Chondrocyte (in vitro differentiated cells): ENCODE results near the gene PRAMEF14. TPM values are rescaled to one million over a fixed set of nuclear protein-coding genes. Genes with fewer than 3 reads are reported as not detected.
A peak's percentile ranks its signal among the peaks of the same experiment; 100 is the strongest.
"Not testable (repeated sequence)": the region's sequence is repeated elsewhere in the genome, so short reads cannot be mapped to it uniquely, and the experiment has no call there.

Experiments used
- DNase-seq: peaks from one replicate; pipeline ENCODE4 v3.0.0; 2021; ENCODE audit warnings: mixed read lengths, low spot score
- H3K27ac Mint-ChIP-seq: one replicate; pipeline ENCODE4 v1.8.0; 2021; ENCODE audit warnings: mild to moderate bottlenecking, moderate library complexity, mixed read lengths; ENCODE audit not compliant: unreplicated experiment
- H3K27me3 Mint-ChIP-seq: 2 replicates; pipeline ENCODE4 v1.8.0; 2021; ENCODE audit warnings: low read depth, mixed read lengths
- H3K36me3 Mint-ChIP-seq: 2 replicates; pipeline ENCODE4 v1.8.0; 2021; ENCODE audit warnings: low read depth, mixed read lengths
- H3K4me1 Mint-ChIP-seq: 2 replicates; pipeline ENCODE4 v1.8.0; 2021; ENCODE audit warnings: low read depth, mild to moderate bottlenecking, mixed read lengths
- H3K4me3 Mint-ChIP-seq: one replicate; pipeline ENCODE4 v1.8.0; 2021; ENCODE audit warnings: mild to moderate bottlenecking, moderate library complexity, mixed read lengths; ENCODE audit not compliant: unreplicated experiment
- H3K9me3 Mint-ChIP-seq: 2 replicates; pipeline ENCODE4 v1.8.0; 2021; ENCODE audit warnings: low read depth, mixed read lengths
- CTCF ChIP-seq: fragments of 200-600 bp; sonication (generic); IDR thresholded peaks from 2 replicates; pipeline ENCODE4 v1.5.0; 2021; ENCODE audit warnings: antibody characterized with exemption, mild to moderate bottlenecking, moderate library complexity
- total RNA-seq: library from RNA; stranded (reverse); gene quantifications from 3 replicates; pipeline ENCODE4 v1.2.1, GENCODE V29; 2021

Gene PRAMEF14
- total RNA-seq, 1 donor from 2014 or later = not detected

GRCh38 chr1:13356774-13357173 is 9.8 kb upstream of the PRAMEF14 start:
- not testable (repeated sequence) for H3K27me3 Mint-ChIP-seq, H3K4me3 Mint-ChIP-seq, H3K27ac Mint-ChIP-seq, H3K36me3 Mint-ChIP-seq, DNase-seq, H3K4me1 Mint-ChIP-seq
- peaks cover 10% of the 10 kb centered on the region for H3K9me3 Mint-ChIP-seq
- peak; percentile 80 for TF ChIP-seq CTCF

DNA sequence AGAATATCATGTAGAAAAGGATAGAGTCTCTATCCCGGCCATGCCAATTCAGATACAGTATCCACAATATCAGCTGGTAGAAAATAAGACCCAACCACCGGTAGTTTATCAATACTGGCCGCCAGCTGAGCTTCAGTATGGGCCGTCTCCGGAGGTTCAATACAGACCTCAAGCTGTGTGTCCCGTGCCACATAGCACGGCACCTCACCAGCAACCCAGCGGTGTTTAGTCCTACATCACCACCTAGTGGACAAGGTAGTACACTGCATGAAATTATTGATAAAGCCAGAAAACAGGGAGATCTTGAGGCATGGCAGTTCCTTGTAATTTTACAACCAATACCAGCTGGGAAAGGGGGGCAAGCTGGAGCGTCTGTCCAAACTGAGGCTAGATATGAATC is 7.5 kb upstream of the PRAMEF14 start:
- not testable (repeated sequence) for H3K27me3 Mint-ChIP-seq, DNase-seq, H3K4me1 Mint-ChIP-seq, H3K36me3 Mint-ChIP-seq, H3K27ac Mint-ChIP-seq, H3K4me3 Mint-ChIP-seq
- peaks cover 10% of the 10 kb centered on the region for H3K9me3 Mint-ChIP-seq
- peak; percentile 14 for TF ChIP-seq CTCF

DNA sequence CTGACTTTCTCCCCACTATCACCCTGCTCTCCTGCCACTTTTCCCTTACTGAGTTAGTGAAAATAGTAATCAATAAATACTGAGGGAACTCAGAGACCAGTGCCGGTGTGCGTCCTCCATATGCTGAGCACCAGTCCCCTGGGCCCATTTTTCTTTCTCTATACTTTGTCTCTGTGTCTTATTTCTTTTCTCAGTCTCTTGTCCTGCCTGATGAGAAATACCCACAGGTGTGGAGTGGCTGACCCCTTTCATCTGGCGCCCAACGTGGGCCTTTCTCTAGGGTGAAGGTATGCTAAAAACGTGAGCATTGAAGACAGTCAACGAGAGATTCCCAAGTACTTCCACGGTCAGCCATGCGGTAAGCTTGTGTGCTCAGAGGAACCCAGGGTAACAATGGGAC is 6.5 kb upstream of the PRAMEF14 start:
- H3K27ac Mint-ChIP-seq, H3K27me3 Mint-ChIP-seq, DNase-seq, H3K4me1 Mint-ChIP-seq, H3K36me3 Mint-ChIP-seq, H3K4me3 Mint-ChIP-seq: not testable (repeated sequence)
- H3K9me3 Mint-ChIP-seq = peaks cover 10% of the 10 kb centered on the region

DNA sequence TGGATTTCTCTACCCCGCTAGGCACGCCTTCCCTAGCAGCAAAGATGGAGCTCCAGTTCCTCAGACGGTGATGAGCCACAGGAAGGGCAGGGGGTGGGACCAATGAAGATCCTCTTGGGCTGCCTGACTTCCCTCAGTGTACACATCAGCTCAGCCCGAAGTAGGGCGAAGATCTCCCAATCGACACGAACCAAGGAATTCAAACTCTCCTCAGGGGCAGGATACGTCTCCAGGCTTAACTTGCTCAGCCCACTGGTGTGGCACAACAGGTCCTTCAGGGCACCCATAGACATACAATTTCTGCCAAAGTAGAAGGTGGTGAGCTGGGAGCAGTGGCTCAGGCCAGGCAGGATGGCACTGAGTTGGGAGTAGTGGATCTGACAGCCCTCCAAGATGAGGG is 4.4 kb downstream of the PRAMEF14 start:
- DNase-seq, H3K36me3 Mint-ChIP-seq, H3K27ac Mint-ChIP-seq, H3K9me3 Mint-ChIP-seq, H3K4me1 Mint-ChIP-seq, H3K27me3 Mint-ChIP-seq, H3K4me3 Mint-ChIP-seq: not testable (repeated sequence)

- not testable (repeated sequence) for H3K4me3 Mint-ChIP-seq, H3K27ac Mint-ChIP-seq, H3K27me3 Mint-ChIP-seq, DNase-seq, H3K4me1 Mint-ChIP-seq, H3K36me3 Mint-ChIP-seq
- H3K9me3 Mint-ChIP-seq = peaks cover 16% of the 10 kb centered on the region
Observed at GRCh38 chr1:13315281-13315680, 31.7 kb downstream of the PRAMEF14 start, which contains the start of gene PRAMEF15. Gene PRAMEF15 (plus strand): TSS chr1:13315581. CDS start chr1:13318408, 2,827 bp downstream.

GRCh38 chr1:13303239-13303638 is 43.7 kb downstream of the PRAMEF14 start, which contains the start of gene PRAMEF33:
Gene PRAMEF33 (plus strand): TSS chr1:13303539. CDS start chr1:13305955, 2,416 bp downstream.
- H3K4me3 Mint-ChIP-seq, H3K4me1 Mint-ChIP-seq, H3K27ac Mint-ChIP-seq, H3K36me3 Mint-ChIP-seq, H3K27me3 Mint-ChIP-seq, H3K9me3 Mint-ChIP-seq, DNase-seq: not testable (repeated sequence)

DNA sequence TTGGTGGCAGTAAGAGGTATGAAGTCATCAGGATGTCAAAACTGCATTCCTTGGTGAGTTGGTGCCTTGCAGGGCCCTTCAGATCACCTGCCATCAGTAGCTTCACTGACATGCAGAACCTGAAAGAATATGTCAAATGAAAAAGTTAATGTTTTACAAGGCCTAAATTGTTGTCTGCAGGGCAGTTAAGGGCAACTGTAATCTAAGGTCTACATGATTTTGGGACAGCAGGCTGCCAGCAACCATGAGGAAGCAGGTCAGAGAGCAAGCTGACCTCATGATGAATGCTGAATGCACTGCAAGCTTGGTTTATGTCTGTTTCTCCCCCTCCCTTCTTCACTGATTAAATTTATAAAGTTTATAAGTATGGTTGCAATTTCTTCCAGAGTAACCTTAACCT is 44.7 kb downstream of the PRAMEF14 start:
- not testable (repeated sequence) for H3K27ac Mint-ChIP-seq, DNase-seq, H3K36me3 Mint-ChIP-seq, H3K4me3 Mint-ChIP-seq, H3K9me3 Mint-ChIP-seq, H3K27me3 Mint-ChIP-seq, H3K4me1 Mint-ChIP-seq

DNA sequence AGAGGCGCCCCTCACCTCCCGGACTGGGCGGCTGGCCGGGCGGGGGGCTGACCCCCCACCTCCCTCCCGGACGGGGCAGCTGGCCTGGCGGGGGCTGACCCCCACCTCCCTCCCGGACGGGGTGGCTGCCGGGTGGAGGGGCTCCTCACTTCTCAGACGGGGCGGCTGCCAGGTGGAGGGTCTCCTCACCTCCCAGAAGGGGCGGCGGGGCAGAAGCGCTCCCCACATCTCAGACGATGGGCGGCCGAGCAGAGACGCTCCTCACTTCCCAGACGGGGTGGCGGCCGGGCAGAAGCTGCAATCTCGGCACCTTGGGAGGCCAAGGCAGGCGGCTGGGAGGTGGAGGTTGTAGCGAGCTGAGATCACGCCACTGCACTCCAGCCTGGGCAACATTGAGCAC is 48.2 kb downstream of the PRAMEF14 start:
- H3K4me3 Mint-ChIP-seq, H3K27me3 Mint-ChIP-seq, H3K9me3 Mint-ChIP-seq, H3K36me3 Mint-ChIP-seq, H3K27ac Mint-ChIP-seq, DNase-seq, H3K4me1 Mint-ChIP-seq: not testable (repeated sequence)

DNA sequence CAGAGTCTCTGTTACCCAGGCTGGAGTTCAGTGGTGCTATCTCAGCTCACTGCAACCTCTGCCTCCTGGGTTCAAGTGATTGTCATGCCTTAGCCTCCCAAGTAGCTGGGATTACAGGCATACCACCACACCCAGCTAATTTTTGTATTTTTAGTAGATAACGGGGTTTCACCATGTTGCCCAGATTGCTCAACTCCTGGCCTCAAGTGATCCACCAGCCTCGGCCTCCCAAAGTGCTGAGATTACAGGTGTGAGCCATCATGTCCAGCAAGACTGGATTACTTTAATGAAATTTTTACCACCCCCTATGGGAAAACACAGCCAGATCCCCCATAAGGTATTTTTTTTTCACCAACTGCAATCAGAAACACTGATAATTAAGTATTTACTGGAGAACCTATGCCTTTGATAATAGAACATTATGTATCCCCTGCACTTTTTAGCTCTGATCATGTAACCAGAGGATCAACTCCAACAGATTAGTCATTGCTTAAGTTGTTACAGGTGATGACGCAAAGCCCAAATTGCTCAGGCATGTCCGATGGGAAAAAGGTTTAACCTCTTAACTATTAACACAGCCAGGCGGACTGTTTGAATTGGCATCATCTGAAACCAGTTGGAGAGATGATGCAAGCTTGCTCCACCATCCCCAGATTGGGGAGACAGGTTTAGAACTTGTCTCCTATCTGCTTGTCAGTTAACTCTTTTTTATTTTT is 49.6 kb downstream of the PRAMEF14 start:
- H3K27ac Mint-ChIP-seq, H3K9me3 Mint-ChIP-seq, H3K4me3 Mint-ChIP-seq, H3K36me3 Mint-ChIP-seq, H3K27me3 Mint-ChIP-seq, H3K4me1 Mint-ChIP-seq, DNase-seq: not testable (repeated sequence)
